Neural progenitor cell (in vitro differentiated cells): Measurements from ENCODE around the gene ARHGAP22. TPM values are rescaled to one million over a fixed set of nuclear protein-coding genes. Genes with fewer than 3 reads are reported as not detected.

Experiments used
- DNase-seq: peaks from one replicate; pipeline ENCODE4 v3.0.0-alpha.2; 2016; ENCODE audit warnings: low spot score
- H2AFZ ChIP-seq: fragments of 200-600 bp; sonication (generic); replicated peaks from 2 replicates; pipeline ENCODE4 v1.6.1; 2016; ENCODE audit warnings: antibody characterized with exemption
- H3F3A ChIP-seq: fragments of 200-600 bp; sonication (generic); 2 replicates; pipeline ENCODE4 v1.6.1; 2016; ENCODE audit warnings: antibody characterized with exemption, low read depth
- H3K27ac ChIP-seq: fragments of 200-600 bp; sonication (generic); 2 replicates; pipeline ENCODE4 v1.5.1; 2016; ENCODE audit warnings: mild to moderate bottlenecking
- H3K27me3 ChIP-seq: fragments of 200-600 bp; sonication (generic); 2 replicates; pipeline ENCODE4 v1.6.1; 2016; ENCODE audit warnings: mild to moderate bottlenecking, moderate library complexity
- H3K36me3 ChIP-seq: fragments of 200-600 bp; sonication (generic); 2 replicates; pipeline ENCODE4 v1.5.1; 2016
- H3K4me1 ChIP-seq: fragments of 200-600 bp; sonication (generic); 2 replicates; pipeline ENCODE4 v1.6.1; 2016; ENCODE audit warnings: mixed run types
- H3K4me2 ChIP-seq: fragments of 200-600 bp; sonication (generic); 2 replicates; pipeline ENCODE4 v1.6.1; 2016
- H3K4me3 ChIP-seq: fragments of 200-600 bp; sonication (generic); 2 replicates; pipeline ENCODE4 v1.5.1; 2016
- H3K79me2 ChIP-seq: fragments of 200-600 bp; sonication (generic); 2 replicates; pipeline ENCODE4 v1.6.1; 2016; ENCODE audit warnings: low read depth
- H3K9ac ChIP-seq: fragments of 200-600 bp; sonication (generic); 2 replicates; pipeline ENCODE4 v1.6.1; 2016
- H3K9me3 ChIP-seq: fragments of 200-600 bp; sonication (generic); 2 replicates; pipeline ENCODE4 v1.5.1; 2016; ENCODE audit warnings: low read depth
- H4K20me1 ChIP-seq: fragments of 200-600 bp; sonication (generic); 2 replicates; pipeline ENCODE4 v1.6.1; 2016; ENCODE audit warnings: low read depth
- H3K27ac Mint-ChIP-seq: 3 replicates; pipeline ENCODE4 v1.8.0; 2021; ENCODE audit warnings: mixed read lengths
- H3K27me3 Mint-ChIP-seq: 2 replicates; pipeline ENCODE4 v1.8.0; 2022; ENCODE audit warnings: low read depth, mild to moderate bottlenecking, inconsistent platforms, moderate library complexity, mixed read lengths; ENCODE audit not compliant: insufficient read depth
- H3K36me3 Mint-ChIP-seq: 3 replicates; pipeline ENCODE4 v1.8.0; 2021; ENCODE audit warnings: mixed read lengths
- H3K4me1 Mint-ChIP-seq: 3 replicates; pipeline ENCODE4 v1.8.0; 2021; ENCODE audit warnings: mixed read lengths
- H3K4me3 Mint-ChIP-seq: 3 replicates; pipeline ENCODE4 v1.8.0; 2021; ENCODE audit warnings: mild to moderate bottlenecking, moderate library complexity, mixed read lengths
- H3K9me3 Mint-ChIP-seq: 3 replicates; pipeline ENCODE4 v1.8.0; 2020; ENCODE audit warnings: mixed read lengths
- EZH2 ChIP-seq: fragments of 200-600 bp; sonication (generic); IDR thresholded peaks from 2 replicates; pipeline ENCODE4 v1.6.1; 2017; ENCODE audit warnings: antibody characterized with exemption, mild to moderate bottlenecking, moderate library complexity
- EZH2phosphoT487 ChIP-seq: fragments of 200-600 bp; sonication (generic); IDR thresholded peaks from 2 replicates; pipeline ENCODE4 v1.6.1; 2017; ENCODE audit warnings: antibody characterized with exemption
- total RNA-seq: library from RNA; depleted of rRNA; stranded (reverse); fragments of >200 nt; gene quantifications from 2 replicates; pipeline ENCODE4 v1.2.3, GENCODE V29; 2015; ENCODE audit warnings: low replicate concordance
- TF ChIP-seq, protein P1 (sequence below): fragments of 200-600 bp; sonication (generic); IDR thresholded peaks from 2 replicates; pipeline ENCODE4 v1.5.1; 2017; ENCODE audit warnings: antibody characterized with exemption, mild to moderate bottlenecking

Gene ARHGAP22
- total RNA-seq, 1 donor from 2014 or later, result 1.7 TPM

DNA sequence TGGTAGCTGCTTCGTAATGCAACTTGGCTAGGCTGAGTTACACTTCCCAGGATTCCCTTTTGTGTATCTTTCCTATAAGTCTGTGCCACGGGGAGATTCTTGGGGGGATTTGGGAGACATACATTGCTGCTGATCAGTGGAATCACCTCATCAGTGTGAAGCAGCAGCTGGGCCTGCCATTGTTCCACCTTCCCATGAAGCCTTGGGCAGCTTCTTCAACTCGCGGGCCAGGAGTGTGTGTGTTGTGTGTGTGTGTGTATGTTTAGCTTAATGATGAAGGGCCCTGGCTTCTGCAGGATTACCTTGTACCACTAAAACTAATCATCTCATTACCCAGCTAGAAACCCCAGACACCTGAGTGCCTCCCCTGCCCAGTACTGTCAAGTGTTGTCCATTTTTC, 33.3 kb upstream of the ARHGAP22 start:
- Histone ChIP-seq H3K9me3 (no peaks in the 10 kb centered on the region), H3K27ac (no peak overlapping the region), H3K4me3 (no peak overlapping the region), H3K4me2 (no peak overlapping the region), H3K9ac (no peak overlapping the region), H2AFZ (no peak overlapping the region), H3K4me1 (no peaks in the 10 kb centered on the region), H3K79me2 (no peaks in the 10 kb centered on the region), H4K20me1 (no peaks in the 10 kb centered on the region), H3K27me3 (no peaks in the 10 kb centered on the region), H3F3A (no peaks in the 10 kb centered on the region), H3K36me3 (no peaks in the 10 kb centered on the region)
- no peak overlapping the region for H3K27ac Mint-ChIP-seq
- no peaks in the 10 kb centered on the region for H3K27me3 Mint-ChIP-seq
- H3K36me3 Mint-ChIP-seq, result no peaks in the 10 kb centered on the region
- H3K4me1 Mint-ChIP-seq, result no peaks in the 10 kb centered on the region
- TF ChIP-seq EZH2 (no peak), EZH2phosphoT487 (no peak)
- TF ChIP-seq, protein P1, sequence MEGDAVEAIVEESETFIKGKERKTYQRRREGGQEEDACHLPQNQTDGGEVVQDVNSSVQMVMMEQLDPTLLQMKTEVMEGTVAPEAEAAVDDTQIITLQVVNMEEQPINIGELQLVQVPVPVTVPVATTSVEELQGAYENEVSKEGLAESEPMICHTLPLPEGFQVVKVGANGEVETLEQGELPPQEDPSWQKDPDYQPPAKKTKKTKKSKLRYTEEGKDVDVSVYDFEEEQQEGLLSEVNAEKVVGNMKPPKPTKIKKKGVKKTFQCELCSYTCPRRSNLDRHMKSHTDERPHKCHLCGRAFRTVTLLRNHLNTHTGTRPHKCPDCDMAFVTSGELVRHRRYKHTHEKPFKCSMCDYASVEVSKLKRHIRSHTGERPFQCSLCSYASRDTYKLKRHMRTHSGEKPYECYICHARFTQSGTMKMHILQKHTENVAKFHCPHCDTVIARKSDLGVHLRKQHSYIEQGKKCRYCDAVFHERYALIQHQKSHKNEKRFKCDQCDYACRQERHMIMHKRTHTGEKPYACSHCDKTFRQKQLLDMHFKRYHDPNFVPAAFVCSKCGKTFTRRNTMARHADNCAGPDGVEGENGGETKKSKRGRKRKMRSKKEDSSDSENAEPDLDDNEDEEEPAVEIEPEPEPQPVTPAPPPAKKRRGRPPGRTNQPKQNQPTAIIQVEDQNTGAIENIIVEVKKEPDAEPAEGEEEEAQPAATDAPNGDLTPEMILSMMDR, result no peak
- no peak overlapping the region for H3K4me3 Mint-ChIP-seq
- no peak for DNase-seq
- peaks cover 13% of the 10 kb centered on the region for H3K9me3 Mint-ChIP-seq

GRCh38 chr10:48636901-48637300, 32.0 kb upstream of the ARHGAP22 start:
- H3K4me3 ChIP-seq, result no peak overlapping the region
- Mint-ChIP-seq H3K4me3 (no peak overlapping the region), H3K9me3 (peaks cover 11% of the 10 kb centered on the region), H3K27me3 (no peaks in the 10 kb centered on the region), H3K4me1 (no peaks in the 10 kb centered on the region), H3K27ac (no peak overlapping the region), H3K36me3 (no peaks in the 10 kb centered on the region)
- H3K9ac ChIP-seq, result no peak overlapping the region
- H3K36me3 ChIP-seq, result no peaks in the 10 kb centered on the region
- H3K79me2 ChIP-seq, result no peaks in the 10 kb centered on the region
- no peaks in the 10 kb centered on the region for H4K20me1 ChIP-seq
- no peaks in the 10 kb centered on the region for H3K27me3 ChIP-seq
- no peaks in the 10 kb centered on the region for H3F3A ChIP-seq
- no peak overlapping the region for H3K4me2 ChIP-seq
- TF ChIP-seq, protein P1, result no peak
- TF ChIP-seq EZH2 (no peak), EZH2phosphoT487 (no peak)
- H2AFZ ChIP-seq, result no peak overlapping the region
- no peak overlapping the region for H3K27ac ChIP-seq
- DNase-seq, result no peak
- H3K4me1 ChIP-seq, result no peaks in the 10 kb centered on the region
- H3K9me3 ChIP-seq, result no peaks in the 10 kb centered on the region

GRCh38 chr10:48636231-48636630, 31.4 kb upstream of the ARHGAP22 start:
- no peak for DNase-seq
- H3K79me2 ChIP-seq, result no peaks in the 10 kb centered on the region
- H3K9me3 ChIP-seq, result no peaks in the 10 kb centered on the region
- no peaks in the 10 kb centered on the region for H3K4me1 Mint-ChIP-seq
- no peak for TF ChIP-seq EZH2phosphoT487
- TF ChIP-seq EZH2, result no peak
- TF ChIP-seq, protein P1, result no peak
- no peak overlapping the region for H3K27ac ChIP-seq
- no peaks in the 10 kb centered on the region for H3K36me3 ChIP-seq
- no peak overlapping the region for H3K9ac ChIP-seq
- no peaks in the 10 kb centered on the region for H3K27me3 ChIP-seq
- H3F3A ChIP-seq, result no peaks in the 10 kb centered on the region
- H3K27ac Mint-ChIP-seq, result no peak overlapping the region
- peaks cover 6% of the 10 kb centered on the region for H3K9me3 Mint-ChIP-seq
- no peak overlapping the region for H3K4me3 ChIP-seq
- no peak overlapping the region for H2AFZ ChIP-seq
- H4K20me1 ChIP-seq, result no peaks in the 10 kb centered on the region
- H3K4me2 ChIP-seq, result no peak overlapping the region
- no peaks in the 10 kb centered on the region for H3K27me3 Mint-ChIP-seq
- H3K36me3 Mint-ChIP-seq, result no peaks in the 10 kb centered on the region
- H3K4me3 Mint-ChIP-seq, result no peak overlapping the region
- no peaks in the 10 kb centered on the region for H3K4me1 ChIP-seq
